Measurements from ENCODE around the gene NDUFA6. TPM values are rescaled to one million over a fixed set of nuclear protein-coding genes. Genes with fewer than 3 reads are reported as not detected.

NDUFA6 gene
- total RNA-seq, 1 experiment from 2014 or later = 80.4 TPM

DNA sequence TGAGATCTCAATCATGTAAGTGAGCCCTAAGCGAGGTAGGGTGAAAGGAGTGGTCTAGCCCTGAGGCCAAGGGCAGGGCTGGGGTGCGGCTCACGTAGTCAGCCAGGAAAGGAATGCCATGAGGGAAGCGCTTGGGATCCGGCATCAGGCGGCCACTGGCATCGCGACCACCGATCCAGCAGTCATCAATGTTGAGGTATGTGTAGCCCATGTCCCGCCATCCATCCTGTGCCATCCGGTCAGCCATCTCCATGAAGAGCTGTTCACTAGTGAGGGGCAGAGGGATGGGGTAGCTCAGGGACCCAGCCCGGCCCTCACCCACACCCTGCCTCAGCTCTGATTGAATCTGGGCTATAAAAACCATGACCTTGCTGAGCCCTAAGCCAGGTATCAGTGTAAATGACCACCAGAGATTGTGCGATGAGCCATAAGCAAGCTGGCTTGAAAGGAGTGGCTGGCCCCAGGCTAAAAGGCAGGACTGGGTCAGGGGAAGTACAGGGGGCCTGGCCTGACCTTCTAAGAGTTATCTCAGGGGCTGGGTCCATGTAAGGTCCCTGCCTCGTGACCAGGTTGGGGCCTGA lies 22.8 kb downstream of the NDUFA6 start:
- TF ChIP-seq CTCF (IDR thresholded peaks at IDR 0.05; ENCODE audit: unreplicated experiment) = no peak
- Mint-ChIP-seq H3K36me3 (ENCODE audit: insufficient read depth, unreplicated experiment) (no peaks in the 10 kb centered on the region), H3K4me1 (ENCODE audit: insufficient read depth, unreplicated experiment) (no peaks in the 10 kb centered on the region), H3K9me3 (ENCODE audit: unreplicated experiment) (no peaks in the 10 kb centered on the region), H3K27me3 (ENCODE audit: insufficient read depth, unreplicated experiment) (no peaks in the 10 kb centered on the region), H3K4me3 (ENCODE audit: unreplicated experiment) (no peak overlapping the region), H3K27ac (ENCODE audit: low read depth, unreplicated experiment) (no peak overlapping the region)
- intact Hi-C loops (cut with micrococcal nuclease) = no loop called here
- BruUV-seq (replicated peaks) = no TSS peak
- POLR2A ChIA-PET = no interaction called here
- no peak for DNase-seq (ENCODE audit: unreplicated experiment)
- CTCF ChIA-PET = no interaction called here

DNA sequence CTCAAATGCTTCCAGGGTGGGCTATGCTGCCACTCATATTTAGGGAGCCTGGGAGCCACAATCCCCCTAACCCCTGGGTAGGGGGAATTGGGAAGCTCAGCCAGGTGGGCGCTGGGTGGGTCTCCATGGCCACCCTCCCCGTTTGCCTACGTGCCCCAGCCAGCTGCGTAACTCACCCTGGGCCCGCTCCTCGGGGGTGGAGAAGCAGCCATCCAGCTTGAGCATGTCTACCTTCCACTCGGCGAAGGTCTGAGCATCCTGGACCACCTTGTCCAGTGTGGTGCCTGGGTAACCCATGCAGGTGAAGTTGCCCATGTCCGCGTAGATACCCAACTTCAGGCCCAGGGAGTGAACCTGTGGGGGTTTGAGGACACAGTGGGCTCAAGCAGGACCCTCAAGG lies 23.6 kb downstream of the NDUFA6 start:
- no peaks in the 10 kb centered on the region for H3K9me3 Mint-ChIP-seq (ENCODE audit: unreplicated experiment)
- intact Hi-C loops (cut with micrococcal nuclease) = no loop called here
- H3K4me1 Mint-ChIP-seq (ENCODE audit: insufficient read depth, unreplicated experiment) = no peaks in the 10 kb centered on the region
- no peaks in the 10 kb centered on the region for H3K27me3 Mint-ChIP-seq (ENCODE audit: insufficient read depth, unreplicated experiment)
- BruUV-seq (replicated peaks) = no TSS peak
- H3K4me3 Mint-ChIP-seq (ENCODE audit: unreplicated experiment) = no peak overlapping the region
- no peak overlapping the region for H3K27ac Mint-ChIP-seq (ENCODE audit: low read depth, unreplicated experiment)
- TF ChIP-seq CTCF (IDR thresholded peaks at IDR 0.05; ENCODE audit: unreplicated experiment) = no peak
- CTCF ChIA-PET = interaction anchor here (0.8 kb wide), 1 partner anchor 99 kb away, joined by 3 read pairs; no protein-coding TSS in a partner anchor
- POLR2A ChIA-PET = no interaction called here
- DNase-seq (ENCODE audit: unreplicated experiment) = no peak
- no peaks in the 10 kb centered on the region for H3K36me3 Mint-ChIP-seq (ENCODE audit: insufficient read depth, unreplicated experiment)

GRCh38 chr22:42066126-42066761 lies 24.3 kb downstream of the NDUFA6 start:
- no peaks in the 10 kb centered on the region for H3K9me3 Mint-ChIP-seq (ENCODE audit: unreplicated experiment)
- H3K4me1 Mint-ChIP-seq (ENCODE audit: insufficient read depth, unreplicated experiment) = no peaks in the 10 kb centered on the region

More at GRCh38 chr22:42066126-42066761, 24.3 kb downstream of the NDUFA6 start:
- Mint-ChIP-seq H3K27ac (ENCODE audit: low read depth, unreplicated experiment) (no peak overlapping the region), H3K27me3 (ENCODE audit: insufficient read depth, unreplicated experiment) (no peaks in the 10 kb centered on the region), H3K36me3 (ENCODE audit: insufficient read depth, unreplicated experiment) (no peaks in the 10 kb centered on the region), H3K4me3 (ENCODE audit: unreplicated experiment) (no peak overlapping the region)
- intact Hi-C loops (cut with micrococcal nuclease) = no loop called here
- ChIA-PET CTCF (interaction anchor here (0.8 kb wide), 1 partner anchor 98 kb away, joined by 3 read pairs; no protein-coding TSS in a partner anchor), POLR2A (no interaction called here)
- DNase-seq (ENCODE audit: unreplicated experiment) = no peak
- no TSS peak for BruUV-seq (replicated peaks)
- no peak for TF ChIP-seq CTCF (IDR thresholded peaks at IDR 0.05; ENCODE audit: unreplicated experiment)
